Gastroesophageal sphincter (tissue), 4 donors: Measurements from ENCODE around the gene EIF4A3. TPM values are rescaled to one million over a fixed set of nuclear protein-coding genes. Genes with fewer than 3 reads are reported as not detected.

Experiments
- ATAC-seq: fragments of 150-250 bp; one replicate; pipeline ENCODE4 v1.9.1; 2016; ENCODE audit warnings: mild to moderate bottlenecking, moderate library complexity
- H3K27ac ChIP-seq, 4 donors: fragments of 200-600 bp; sonication (generic) in 3 of 4; 1 replicate in 3 of 4; 2 replicates in 1 of 4; pipeline ENCODE4 v1.5.1; 2016 to 2019
- H3K27me3 ChIP-seq: fragments of 200-600 bp; sonication (generic); one replicate; pipeline ENCODE4 v1.5.1; 2019
- H3K36me3 ChIP-seq, 2 donors: fragments of 200-600 bp; sonication (generic); one replicate each; pipeline ENCODE4 v1.5.1; 2019; ENCODE audit warnings: control low read depth in 1 of 2
- H3K4me1 ChIP-seq, 3 donors: fragments of 200-600 bp; sonication (generic); 1 replicate in 2 of 3; 2 replicates in 1 of 3; pipeline ENCODE4 v1.5.1; 2016 to 2019; ENCODE audit warnings: control low read depth in 2 of 3
- H3K4me3 ChIP-seq, 2 donors: fragments of 200-600 bp; sonication (generic); one replicate each; pipeline ENCODE4 v1.5.1; 2019; ENCODE audit warnings: mild to moderate bottlenecking in 1 of 2, moderate library complexity in 1 of 2
- H3K9me3 ChIP-seq, 3 donors: fragments of 200-600 bp; sonication (generic); one replicate each; pipeline ENCODE4 v1.5.1; 2017 to 2019; ENCODE audit warnings: control low read depth in 2 of 3
- EP300 ChIP-seq: sonication (generic); formaldehyde crosslinking; IDR thresholded peaks from one replicate; pipeline ENCODE4 v1.6.1; 2017; ENCODE audit warnings: antibody characterized with exemption, mild to moderate bottlenecking
- POLR2A ChIP-seq, 2 donors: fragments of 450-650 bp; IDR thresholded peaks; one replicate each; pipeline ENCODE4 v1.6.1; 2017; ENCODE audit warnings: antibody characterized with exemption in 2 of 2, mild to moderate bottlenecking in 2 of 2, moderate library complexity in 1 of 2
- POLR2AphosphoS5 ChIP-seq: sonication (generic); formaldehyde crosslinking; IDR thresholded peaks from one replicate; pipeline ENCODE4 v1.6.1; 2017; ENCODE audit warnings: antibody characterized with exemption
- WGBS, 2 donors: methylation state at CpG; one replicate each; pipeline ENCODE4 v1.1.5; 2018; ENCODE audit warnings: low coverage in 1 of 2; 5-methylcytosine and 5-hydroxymethylcytosine counted together
- total RNA-seq, 4 donors: library from RNA; depleted of rRNA; stranded (reverse); fragments of >200 nt; gene quantifications; one replicate each; pipeline ENCODE4 v1.1.0, GENCODE V29; 2016
- TF ChIP-seq, protein P1 (sequence below), 4 experiments: fragments of 200-600 bp in 2 of 4; fragments of 450-650 bp in 2 of 4; sonication (generic) in 1 of 4; IDR thresholded peaks; one replicate each; pipeline ENCODE4 v1.5.1; 2017 to 2019; ENCODE audit warnings: antibody characterized with exemption in 4 of 4, mild to moderate bottlenecking in 2 of 4, moderate library complexity in 2 of 4

Gene EIF4A3
- total RNA-seq, 4 donors from 2014 or later = 37.9 to 61.6 (median 49.0) TPM

DNA sequence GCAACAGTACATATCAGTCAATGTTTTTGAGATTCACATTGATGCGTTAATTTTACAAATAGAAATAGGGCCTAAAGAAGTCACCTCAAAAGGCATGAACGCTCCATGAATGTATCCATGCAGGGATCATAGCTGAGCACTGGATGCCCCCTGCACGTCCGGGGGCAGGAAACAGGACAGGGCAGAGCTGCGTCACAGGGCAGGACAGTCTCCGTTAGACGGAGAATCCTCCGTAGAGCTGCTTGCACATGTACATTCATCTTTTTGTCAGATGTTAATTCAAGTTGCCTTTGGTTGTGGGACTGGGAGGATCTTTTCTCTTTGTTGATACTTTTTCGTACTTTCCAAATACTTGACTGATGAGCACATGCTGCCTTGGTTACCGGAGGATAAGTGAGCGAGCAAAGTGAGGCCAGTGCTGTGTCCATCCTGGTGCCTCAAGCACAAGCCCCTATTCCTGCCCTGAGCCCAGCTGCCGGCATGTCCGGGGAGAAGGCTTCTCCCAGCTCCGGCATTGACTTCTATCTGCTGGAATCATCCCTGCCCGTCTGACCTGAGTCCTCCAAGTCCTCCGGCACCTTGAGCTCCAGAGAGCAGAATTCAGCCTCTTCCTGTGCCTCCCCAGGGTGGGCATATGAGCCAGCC lies 30.5 kb downstream of the EIF4A3 start:
- H3K4me3 ChIP-seq = no peak overlapping the region
- 40 to 62% methylated on average over 15 of the region's 16 CpGs for WGBS, 2 donors
- H3K4me1 ChIP-seq = no peaks in the 10 kb centered on the region
- peaks cover 0 to 52% of the 10 kb centered on the region in 2 donors for H3K36me3 ChIP-seq
- H3K27me3 ChIP-seq = no peaks in the 10 kb centered on the region
- H3K27ac ChIP-seq = no peak overlapping the region
- no peaks in the 10 kb centered on the region for H3K9me3 ChIP-seq
- TF ChIP-seq, protein P1, sequence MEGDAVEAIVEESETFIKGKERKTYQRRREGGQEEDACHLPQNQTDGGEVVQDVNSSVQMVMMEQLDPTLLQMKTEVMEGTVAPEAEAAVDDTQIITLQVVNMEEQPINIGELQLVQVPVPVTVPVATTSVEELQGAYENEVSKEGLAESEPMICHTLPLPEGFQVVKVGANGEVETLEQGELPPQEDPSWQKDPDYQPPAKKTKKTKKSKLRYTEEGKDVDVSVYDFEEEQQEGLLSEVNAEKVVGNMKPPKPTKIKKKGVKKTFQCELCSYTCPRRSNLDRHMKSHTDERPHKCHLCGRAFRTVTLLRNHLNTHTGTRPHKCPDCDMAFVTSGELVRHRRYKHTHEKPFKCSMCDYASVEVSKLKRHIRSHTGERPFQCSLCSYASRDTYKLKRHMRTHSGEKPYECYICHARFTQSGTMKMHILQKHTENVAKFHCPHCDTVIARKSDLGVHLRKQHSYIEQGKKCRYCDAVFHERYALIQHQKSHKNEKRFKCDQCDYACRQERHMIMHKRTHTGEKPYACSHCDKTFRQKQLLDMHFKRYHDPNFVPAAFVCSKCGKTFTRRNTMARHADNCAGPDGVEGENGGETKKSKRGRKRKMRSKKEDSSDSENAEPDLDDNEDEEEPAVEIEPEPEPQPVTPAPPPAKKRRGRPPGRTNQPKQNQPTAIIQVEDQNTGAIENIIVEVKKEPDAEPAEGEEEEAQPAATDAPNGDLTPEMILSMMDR (IDR thresholded peaks at IDR 0.05) = no peak
- TF ChIP-seq EP300 (no peak), POLR2A (IDR thresholded peaks at IDR 0.05) (no peak), POLR2AphosphoS5 (no peak)
- no peak for ATAC-seq

GRCh38 chr17:80115159-80115558 lies 31.8 kb downstream of the EIF4A3 start:
- 87 to 90% methylated on average over 5 to 8 of the region's 8 CpGs for WGBS, 2 donors
- H3K9me3 ChIP-seq = no peaks in the 10 kb centered on the region
- H3K4me1 ChIP-seq = no peaks in the 10 kb centered on the region
- H3K4me3 ChIP-seq = no peak overlapping the region
- TF ChIP-seq POLR2A (IDR thresholded peaks at IDR 0.05) (no peak), EP300 (no peak)
- TF ChIP-seq, protein P1 (IDR thresholded peaks at IDR 0.05) = no peak
- peaks cover 0 to 64% of the 10 kb centered on the region in 2 donors for H3K36me3 ChIP-seq
- H3K27me3 ChIP-seq = no peaks in the 10 kb centered on the region
- ATAC-seq = no peak
- no peak overlapping the region for H3K27ac ChIP-seq

GRCh38 chr17:80114758-80115157 lies 32.2 kb downstream of the EIF4A3 start:
- no peak overlapping the region for H3K4me3 ChIP-seq
- ATAC-seq = no peak
- TF ChIP-seq POLR2AphosphoS5 (no peak), POLR2A (IDR thresholded peaks at IDR 0.05) (no peak), EP300 (no peak)
- TF ChIP-seq, protein P1 (IDR thresholded peaks at IDR 0.05) = no peak
- no peak overlapping the region for H3K27ac ChIP-seq
- H3K27me3 ChIP-seq = no peaks in the 10 kb centered on the region
- WGBS, 2 donors = 86 to 100% methylated on average over 3 to 6 of the region's 7 CpGs
- peaks cover 0 to 68% of the 10 kb centered on the region in 2 donors for H3K36me3 ChIP-seq
- H3K4me1 ChIP-seq = no peaks in the 10 kb centered on the region
- no peaks in the 10 kb centered on the region for H3K9me3 ChIP-seq

- no peak for ATAC-seq
- H3K4me3 ChIP-seq = no peak overlapping the region
- H3K27me3 ChIP-seq = no peaks in the 10 kb centered on the region
- no peaks in the 10 kb centered on the region for H3K4me1 ChIP-seq
- no peaks in the 10 kb centered on the region for H3K9me3 ChIP-seq
- TF ChIP-seq POLR2AphosphoS5 (no peak), EP300 (no peak), POLR2A (IDR thresholded peaks at IDR 0.05) (no peak)
- TF ChIP-seq, protein P1 (IDR thresholded peaks at IDR 0.05) = no peak
- peaks cover 0 to 66% of the 10 kb centered on the region in 2 donors for H3K36me3 ChIP-seq
- H3K27ac ChIP-seq = no peak overlapping the region
- no CpG with 5 or more reads among the region's 20 CpGs for WGBS, 2 donors
These were observed 33.9 kb downstream of the EIF4A3 start for GRCh38 chr17:80113033-80113484.

GRCh38 chr17:80112471-80113032 lies 34.4 kb downstream of the EIF4A3 start:
- H3K4me3 ChIP-seq = no peak overlapping the region
- ATAC-seq = no peak
- TF ChIP-seq EP300 = no peak
- TF ChIP-seq, protein P1 (IDR thresholded peaks at IDR 0.05) = no peak
- no peak for TF ChIP-seq POLR2AphosphoS5
- TF ChIP-seq POLR2A (IDR thresholded peaks at IDR 0.05) = no peak
- no CpG with 5 or more reads among the region's 24 CpGs for WGBS, 2 donors
- no peaks in the 10 kb centered on the region for H3K4me1 ChIP-seq
- H3K9me3 ChIP-seq = no peaks in the 10 kb centered on the region
- no peak overlapping the region for H3K27ac ChIP-seq
- no peaks in the 10 kb centered on the region for H3K27me3 ChIP-seq
- peaks cover 0 to 66% of the 10 kb centered on the region in 2 donors for H3K36me3 ChIP-seq
